ENCODE results near the gene XRCC6.
"Not testable (repeated sequence)": the region's sequence is repeated elsewhere in the genome, so short reads cannot be mapped to it uniquely, and the experiment has no call there.

GRCh38 chr22:41634610-41635009, 13.5 kb downstream of the XRCC6 start:
- TF ChIP-seq ZNF274 (IDR thresholded peaks at IDR 0.05; ENCODE audit: low read depth, low read length); CTCF (IDR thresholded peaks at IDR 0.05 in 2 of 3, conservative IDR thresholded peaks at IDR 0.05 in 1 of 3; ENCODE audit: borderline replicate concordance in 1 of 3, insufficient read depth in 1 of 3, low read depth in 2 of 3, low read length in 2 of 3); MAX (IDR thresholded peaks at IDR 0.05); POLR2A (IDR thresholded peaks at IDR 0.05; ENCODE audit: borderline replicate concordance, extremely low read depth, insufficient read depth, insufficient read length); RAD21 (IDR thresholded peaks at IDR 0.05; ENCODE audit: low read depth); REST (IDR thresholded peaks at IDR 0.05; ENCODE audit: low read depth); TCF7L2 (IDR thresholded peaks at IDR 0.05; ENCODE audit: borderline replicate concordance, extremely low read depth, insufficient read depth, insufficient read length); ELF1 (IDR thresholded peaks at IDR 0.05; ENCODE audit: borderline replicate concordance, low read depth); EZH2phosphoT487 (IDR thresholded peaks at IDR 0.05; ENCODE audit: borderline replicate concordance); SP1 (IDR thresholded peaks at IDR 0.05; ENCODE audit: low read depth); EGR1 (IDR thresholded peaks at IDR 0.05; ENCODE audit: low read depth); ATF3 (IDR thresholded peaks at IDR 0.05): not testable (repeated sequence)
